Bronchial epithelial cell (primary cell): ENCODE data around the gene MAP3K20. TPM values are rescaled to one million over a fixed set of nuclear protein-coding genes. Genes with fewer than 3 reads are reported as not detected.

Experiments used
- DNase-seq: peaks from one replicate; pipeline ENCODE4 v3.0.0-alpha.2; 2010; ENCODE audit warnings: low read depth
- FAIRE-seq: peaks from 2 replicates; lab custom pipeline; 2011; peaks lifted over from hg19 to GRCh38; lab: Jason Lieb, UNC
- H3K27me3 ChIP-seq: 2 replicates; pipeline ENCODE4 v1.5.1; 2011; ENCODE audit warnings: low read length; ENCODE audit not compliant: control insufficient read depth, insufficient read depth
- H3K36me3 ChIP-seq: 2 replicates; pipeline ENCODE4 v1.5.1; 2011; ENCODE audit warnings: low read length; ENCODE audit not compliant: control insufficient read depth, insufficient read depth
- H3K4me3 ChIP-seq: 2 replicates; pipeline ENCODE4 v1.5.1; 2011; ENCODE audit warnings: mild to moderate bottlenecking, low read depth, low read length, control low read depth
- CTCF ChIP-seq: IDR thresholded peaks from 2 replicates; pipeline ENCODE4 v1.5.1; 2011; ENCODE audit warnings: mild to moderate bottlenecking, moderate library complexity, low read length, control low read depth, inconsistent platforms; ENCODE audit not compliant: insufficient read depth, severe bottlenecking
- total RNA-seq: library from RNA; depleted of rRNA; stranded (reverse); fragments of >200 nt; gene quantifications from 2 replicates; pipeline ENCODE4 v1.2.1, GENCODE V29; 2014

MAP3K20 gene
- total RNA-seq, 1 donor from 2014 or later: 43.2 TPM

GRCh38 chr2:173040729-173041128 lies 34.9 kb upstream of the MAP3K20 start:
- no peak for TF ChIP-seq CTCF
- no peaks in the 10 kb centered on the region for H3K36me3 ChIP-seq
- no peak overlapping the region for H3K4me3 ChIP-seq
- H3K27me3 ChIP-seq: no peaks in the 10 kb centered on the region
- FAIRE-seq (no peak), DNase-seq (no peak)

GRCh38 chr2:173043476-173043875 lies 32.2 kb upstream of the MAP3K20 start:
- Histone ChIP-seq H3K36me3 (no peaks in the 10 kb centered on the region), H3K27me3 (no peaks in the 10 kb centered on the region), H3K4me3 (no peak overlapping the region)
- no peak for FAIRE-seq
- TF ChIP-seq CTCF: no peak
- DNase-seq: no peak

GRCh38 chr2:173043897-173044519 lies 31.6 kb upstream of the MAP3K20 start:
- no peak for TF ChIP-seq CTCF
- no peak overlapping the region for H3K4me3 ChIP-seq
- DNase-seq: no peak
- H3K36me3 ChIP-seq: no peaks in the 10 kb centered on the region
- no peak for FAIRE-seq
- no peaks in the 10 kb centered on the region for H3K27me3 ChIP-seq

GRCh38 chr2:173044686-173045085 lies 31.0 kb upstream of the MAP3K20 start:
- H3K4me3 ChIP-seq: no peak overlapping the region
- no peaks in the 10 kb centered on the region for H3K36me3 ChIP-seq
- H3K27me3 ChIP-seq: no peaks in the 10 kb centered on the region
- no peak for TF ChIP-seq CTCF
- FAIRE-seq: no peak
- peak; percentile 58 for DNase-seq

- Histone ChIP-seq H3K36me3 (no peaks in the 10 kb centered on the region), H3K4me3 (no peak overlapping the region), H3K27me3 (no peaks in the 10 kb centered on the region)
- DNase-seq (no peak), FAIRE-seq (no peak)
- TF ChIP-seq CTCF: no peak
Observed at GRCh38 chr2:173045181-173045580, 30.5 kb upstream of the MAP3K20 start.

- H3K36me3 ChIP-seq: no peaks in the 10 kb centered on the region
- H3K4me3 ChIP-seq: no peak overlapping the region
- no peak for DNase-seq
- H3K27me3 ChIP-seq: no peaks in the 10 kb centered on the region
- no peak for FAIRE-seq
- no peak for TF ChIP-seq CTCF
Observed at GRCh38 chr2:173048522-173048896, 27.1 kb upstream of the MAP3K20 start.
